Astrocyte of the cerebellum (primary cell): ENCODE results near the gene CLDND2.

Experiments used
- DNase-seq: peaks from one replicate; pipeline ENCODE4 v3.0.0-alpha.2; 2011; ENCODE audit warnings: low read depth
- H3K4me3 ChIP-seq: 2 replicates; pipeline ENCODE4 v1.5.1; 2011; ENCODE audit warnings: mild to moderate bottlenecking, low read depth, low read length, moderate library complexity
- CTCF ChIP-seq: IDR thresholded peaks from 2 replicates; pipeline ENCODE4 v1.5.1; 2012; ENCODE audit warnings: low read length, low read depth, moderate library complexity, mild to moderate bottlenecking; ENCODE audit errors: missing control alignments
- in situ Hi-C: cut with HindIII; loops from 2 replicates; pipeline ENCODE4 v1.10.0; 2017; ENCODE audit warnings: low sequenced_read_pairs

The CLDND2 gene

GRCh38 chr19:51354742-51355148 lies 14.1 kb downstream of the CLDND2 start:
- no peak for TF ChIP-seq CTCF
- in situ Hi-C loops, result no loop called here
- no peak for DNase-seq
- H3K4me3 ChIP-seq, result no peak overlapping the region

GRCh38 chr19:51354103-51354741 lies 14.6 kb downstream of the CLDND2 start:
- DNase-seq, result no peak
- in situ Hi-C loops, result no loop called here
- TF ChIP-seq CTCF, result no peak
- H3K4me3 ChIP-seq, result no peak overlapping the region

- H3K4me3 ChIP-seq, result no peak overlapping the region
- in situ Hi-C loops, result no loop called here
- TF ChIP-seq CTCF, result no peak
- DNase-seq, result no peak
Observed at GRCh38 chr19:51352783-51353360, 15.9 kb downstream of the CLDND2 start.

GRCh38 chr19:51351266-51351990 lies 17.4 kb downstream of the CLDND2 start:
- in situ Hi-C loops, result no loop called here
- H3K4me3 ChIP-seq, result no peak overlapping the region
- no peak for TF ChIP-seq CTCF
- DNase-seq, result no peak

- no peak overlapping the region for H3K4me3 ChIP-seq
- TF ChIP-seq CTCF, result no peak
- in situ Hi-C loops, result no loop called here
- DNase-seq, result no peak
Observed at GRCh38 chr19:51347209-51347928, 21.4 kb downstream of the CLDND2 start.

- in situ Hi-C loops, result no loop called here
- no peak for TF ChIP-seq CTCF
Observed at GRCh38 chr19:51346742-51347141, 22.1 kb downstream of the CLDND2 start.

More at GRCh38 chr19:51346742-51347141, 22.1 kb downstream of the CLDND2 start:
- no peak overlapping the region for H3K4me3 ChIP-seq
- DNase-seq, result no peak
